GM12878 (cell line): ENCODE measurements around the gene RELT. TPM values are rescaled to one million over a fixed set of nuclear protein-coding genes. Genes with fewer than 3 reads are reported as not detected.

Source experiments
- ATAC-seq: fragments of 200-7000 bp; cut with Tn5 transposase; 3 replicates; pipeline ENCODE4 v1.9.1; 2020; ENCODE audit warnings: mild to moderate bottlenecking, moderate library complexity
- BruUV-seq: library from RNA; stranded (reverse); fragments of 400-500 nt; replicated peaks from 2 replicates; lab custom pipeline; 2021; lab: Mats Ljungman, UMichigan
- CTCF ChIA-PET: fragments of 300-600 bp; sonication (Branson Sonifier 250); formaldehyde crosslinking; extraction: SDS; loops from one replicate; lab custom pipeline; 2021; ENCODE audit warnings: inconsistent platforms; lab: Yijun Ruan, JAX
- POLR2A ChIA-PET: fragments of 350-600 bp; formaldehyde crosslinking; extraction: SDS; loops from one replicate; lab custom pipeline; 2021; ENCODE audit warnings: inconsistent platforms; lab: Charles Lee
- RAD21 ChIA-PET: fragments of 300-600 bp; sonication (Branson Sonifier 250); formaldehyde crosslinking; loops from one replicate; lab custom pipeline; 2023; ENCODE audit warnings: antibody characterized with exemption; ENCODE audit not compliant: unreplicated experiment; lab: Charles Lee
- SMC1A ChIA-PET: fragments of 300-600 bp; sonication (Branson Sonifier 250); formaldehyde crosslinking; loops from one replicate; lab custom pipeline; 2023; ENCODE audit not compliant: unreplicated experiment, uncharacterized antibody; lab: Charles Lee
- DNase-seq: peaks from one replicate; pipeline ENCODE4 v3.0.0-alpha.2; 2011; ENCODE audit warnings: low read depth, low spot score
- FAIRE-seq: peaks from 3 replicates; lab custom pipeline; 2011; peaks lifted over from hg19 to GRCh38; lab: Jason Lieb, UNC
- H2AFZ ChIP-seq: 2 replicates; pipeline ENCODE4 v1.6.0; 2011; ENCODE audit warnings: low read depth, low read length, control low read depth; ENCODE audit not compliant: control insufficient read depth
- H3K27ac ChIP-seq: 2 replicates; pipeline ENCODE4 v1.5.1; 2011; ENCODE audit warnings: control low read depth; ENCODE audit not compliant: control insufficient read depth, insufficient read depth
- H3K27me3 ChIP-seq, 2 experiments: replicated peaks in 1 of 2; 2 replicates each; pipeline versions ENCODE4 v1.6.0 to v1.6.1; 2011; ENCODE audit warnings: low read length in 1 of 2; ENCODE audit not compliant: control insufficient read depth in 2 of 2, insufficient read depth in 2 of 2
- H3K36me3 ChIP-seq, 2 experiments: 2 replicates each; pipeline ENCODE4 v1.5.1; 2011; ENCODE audit warnings: low read length in 1 of 2; ENCODE audit not compliant: control insufficient read depth in 2 of 2, insufficient read depth in 2 of 2
- H3K4me1 ChIP-seq: 2 replicates; pipeline ENCODE4 v1.6.1; 2011; ENCODE audit warnings: mild to moderate bottlenecking, low read length, moderate library complexity, mixed read lengths; ENCODE audit not compliant: control insufficient read depth, insufficient read depth
- H3K4me2 ChIP-seq: 2 replicates; pipeline ENCODE4 v1.6.0; 2011; ENCODE audit warnings: control low read depth; ENCODE audit not compliant: control insufficient read depth, insufficient read depth
- H3K4me3 ChIP-seq: fragments of 200-600 bp; sonication (generic); 2 replicates; pipeline ENCODE4 v1.5.1; 2016
- H3K79me2 ChIP-seq: 2 replicates; pipeline ENCODE4 v1.6.0; 2011; ENCODE audit warnings: low read length; ENCODE audit not compliant: control insufficient read depth, insufficient read depth
- H3K9ac ChIP-seq: 2 replicates; pipeline ENCODE4 v1.8.0; 2011; ENCODE audit warnings: low read length, control low read depth, mixed read lengths; ENCODE audit not compliant: control insufficient read depth, insufficient read depth
- H3K9me3 ChIP-seq: replicated peaks from 3 replicates; pipeline ENCODE4 v1.5.1; 2011; ENCODE audit warnings: mild to moderate bottlenecking, low read length; ENCODE audit not compliant: control insufficient read depth, insufficient read depth
- H4K20me1 ChIP-seq: 2 replicates; pipeline ENCODE4 v1.6.0; 2011; ENCODE audit not compliant: control insufficient read depth, insufficient read depth
- BCL3 ChIP-seq: IDR thresholded peaks from 2 replicates; pipeline ENCODE4 v1.6.1; 2011; ENCODE audit warnings: borderline replicate concordance, low read depth, mild to moderate bottlenecking, moderate library complexity, low read length; ENCODE audit not compliant: insufficient read depth, poor library complexity, severe bottlenecking
- HDAC6 ChIP-seq: fragments of 200-600 bp; sonication (generic); IDR thresholded peaks from one replicate; pipeline ENCODE4 v1.8.0; 2017; ENCODE audit warnings: antibody characterized with exemption; ENCODE audit not compliant: unreplicated experiment
- KLF5 ChIP-seq: fragments of 450-650 bp; IDR thresholded peaks from 2 replicates; pipeline ENCODE4 v1.6.1; 2014; ENCODE audit warnings: mild to moderate bottlenecking; ENCODE audit not compliant: partially characterized antibody
- MTA3 ChIP-seq: IDR thresholded peaks from 2 replicates; pipeline ENCODE4 v1.6.1; 2012; ENCODE audit warnings: low read length, inconsistent platforms, borderline replicate concordance
- POLR2AphosphoS5 ChIP-seq: IDR thresholded peaks from 2 replicates; pipeline ENCODE4 v1.6.1; 2011; ENCODE audit warnings: mild to moderate bottlenecking, low read length, inconsistent platforms
- STAT3 ChIP-seq: IDR thresholded peaks from 2 replicates; pipeline ENCODE4 v1.6.1; 2011; ENCODE audit warnings: low read depth, low read length, improper control_type of control experiment
- WGBS: methylation state at CpG from one replicate; pipeline ENCODE4 v1.1.6; 2016; ENCODE audit warnings: low lambda C conversion rate; ENCODE audit not compliant: insufficient replicate concordance, insufficient coverage; ENCODE audit errors: missing lambda C conversion rate; 5-methylcytosine and 5-hydroxymethylcytosine counted together
- in situ Hi-C: fragments of 300-500 bp; cut with MboI; formaldehyde crosslinking; loops from 9 replicates; pipeline ENCODE4 v1.14.3; 2018; ENCODE audit warnings: mixed read lengths
- intact Hi-C: fragments of 100-400 bp; cut with micrococcal nuclease; formaldehyde crosslinking; loops from one replicate; pipeline ENCODE4 v1.14.2; 2022; ENCODE audit not compliant: unreplicated experiment
- polyA plus RNA-seq, 11 experiments: library from polyadenylated mRNA; depleted of rRNA in 4 of 11; unstranded in 6 of 11; stranded (reverse) in 5 of 11; fragments of >200 nt; fragmentation: Nextera tagmentation in 4 of 11; fragmentation: Illumina TruSeq in 1 of 11; extraction: Ambion mirVana in 4 of 11; extraction: Trizol in 1 of 11; gene quantifications; 1 replicate in 1 of 11; 2 replicates in 10 of 11; pipeline versions ENCODE4 v1.2.1 to v1.2.3, GENCODE V29; 2011 to 2016; ENCODE audit warnings: inconsistent platforms in 2 of 11, missing spikeins in 2 of 11, low read depth in 1 of 11
- total RNA-seq, 4 experiments: library from RNA; depleted of rRNA in 3 of 4; stranded (reverse); fragments of >200 nt in 3 of 4; fragmentation: Illumina TruSeq in 1 of 4; extraction: Trizol in 1 of 4; gene quantifications; 2 replicates each; pipeline versions ENCODE4 v1.2.1 to v1.2.3, GENCODE V29; 2013 to 2021
- TF ChIP-seq, protein P1 (sequence below): fragments of 450-650 bp; conservative IDR thresholded peaks from 2 replicates; pipeline ENCODE4 v1.6.1; 2017; ENCODE audit warnings: mild to moderate bottlenecking, moderate library complexity

Gene RELT
- total and polyA plus RNA-seq, 10 of the 15 experiments (the other 5 are each of a cell fraction or from before 2014, with no cell fraction given) = 1.2 to 28.5 (median 10.8) TPM

DNA sequence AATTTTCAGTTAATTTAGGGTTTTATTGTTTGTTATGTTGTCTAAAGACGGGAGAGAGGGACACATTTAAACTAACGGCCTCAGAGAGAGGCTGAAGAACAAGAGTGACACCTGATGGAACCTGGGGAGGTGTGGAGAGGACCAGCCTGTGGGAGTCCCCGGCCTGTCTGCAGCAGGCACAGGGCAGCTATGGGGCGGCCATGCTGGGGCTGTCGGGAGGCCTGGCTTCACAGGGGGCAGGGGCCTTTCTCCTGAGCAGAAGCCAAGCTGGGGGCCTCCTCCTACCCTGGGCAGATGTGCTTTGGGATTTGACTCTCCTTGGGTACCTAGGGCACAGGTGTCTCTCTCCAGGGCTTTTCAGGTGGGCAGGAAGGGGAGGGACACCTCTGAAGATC is 21.9 kb downstream of the RELT start:
- Histone ChIP-seq H3K36me3 (peaks cover 26 to 39% of the 10 kb centered on the region in 2 experiments), H2AFZ (no peak overlapping the region), H3K79me2 (no peaks in the 10 kb centered on the region), H3K9ac (no peak overlapping the region), H3K4me3 (no peak overlapping the region), H3K4me2 (no peak overlapping the region), H3K4me1 (no peaks in the 10 kb centered on the region), H3K9me3 (no peaks in the 10 kb centered on the region), H3K27me3 (no peaks in the 10 kb centered on the region), H3K27ac (no peak overlapping the region), H4K20me1 (no peaks in the 10 kb centered on the region)
- in situ Hi-C loops (no loop called here), intact Hi-C loops (no loop called here)
- WGBS = 90% methylated on average over 5 of the region's 5 CpGs
- no TSS peak for BruUV-seq
- ChIA-PET CTCF (interaction anchor here (25.6 kb wide), 1 partner anchor 44 kb away, joined by 400 read pairs; no protein-coding TSS in a partner anchor), POLR2A (no interaction called here), SMC1A (interaction anchor here (3.8 kb wide), 1 partner anchor 47 kb away, joined by 19 read pairs; no protein-coding TSS in a partner anchor), RAD21 (interaction anchor here (1.7 kb wide), 1 partner anchor 262 kb away, joined by 7 read pairs; no protein-coding TSS in a partner anchor)
- TF ChIP-seq STAT3 (no peak), POLR2AphosphoS5 (0 out of 2 replicates have a peak, but pooled peaks have one; percentile 7)
- DNase-seq (no peak), ATAC-seq (no peak; the same call in 2 of the 3 replicates), FAIRE-seq (no peak)

DNA sequence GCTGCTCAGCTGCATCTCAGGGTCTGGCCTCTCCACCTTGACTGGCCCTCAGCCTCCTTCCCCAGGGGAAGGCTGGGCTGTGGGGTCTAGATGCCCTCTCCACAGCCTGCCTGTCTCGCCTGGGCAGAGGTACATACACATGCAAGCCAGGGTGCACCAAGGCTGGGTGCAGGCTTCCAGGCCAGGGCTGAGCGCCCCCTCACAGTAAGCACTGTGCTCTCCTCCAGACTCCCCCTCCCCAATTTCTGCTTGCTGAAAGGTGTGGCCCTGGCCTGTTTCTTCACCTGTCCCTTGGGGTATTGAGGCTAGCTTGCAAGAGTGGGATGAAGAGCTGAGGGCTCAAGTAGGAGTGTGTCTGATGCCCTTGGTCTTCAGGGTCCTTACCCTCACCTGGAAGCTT is 22.5 kb downstream of the RELT start:
- no peak for ATAC-seq
- in situ Hi-C loops (no loop called here), intact Hi-C loops (no loop called here)
- no peak overlapping the region for H3K9ac ChIP-seq
- H2AFZ ChIP-seq = no peak overlapping the region
- H4K20me1 ChIP-seq = no peaks in the 10 kb centered on the region
- no peaks in the 10 kb centered on the region for H3K79me2 ChIP-seq
- no peaks in the 10 kb centered on the region for H3K9me3 ChIP-seq
- no peak overlapping the region for H3K4me2 ChIP-seq
- 92% methylated on average over 2 of the region's 2 CpGs for WGBS
- POLR2A ChIA-PET = interaction anchor here (0.9 to 1.4 kb wide), 2 partner anchors 12 to 15 kb away, joined by 3 read pairs; no protein-coding TSS in a partner anchor
- no TSS peak for BruUV-seq
- H3K36me3 ChIP-seq = peaks cover 30 to 34% of the 10 kb centered on the region in 2 experiments
- no peak overlapping the region for H3K27ac ChIP-seq
- no peaks in the 10 kb centered on the region for H3K27me3 ChIP-seq
- H3K4me3 ChIP-seq = no peak overlapping the region
- CTCF ChIA-PET = interaction anchor here (0.8 to 25.6 kb wide), 3 partner anchors 45 to 227 kb away, joined by 4 to 400 read pairs (median 4); no protein-coding TSS in a partner anchor
- RAD21 ChIA-PET = interaction anchor here (1.7 kb wide), 1 partner anchor 262 kb away, joined by 7 read pairs; no protein-coding TSS in a partner anchor
- TF ChIP-seq MTA3 (0 out of 2 replicates have a peak, but pooled peaks have one; percentile 19), HDAC6 (no peak), KLF5 (no peak), POLR2AphosphoS5 (peak; percentile 11; the same call in 1 of the 2 replicates), BCL3 (peak; percentile 15)
- TF ChIP-seq, protein P1, sequence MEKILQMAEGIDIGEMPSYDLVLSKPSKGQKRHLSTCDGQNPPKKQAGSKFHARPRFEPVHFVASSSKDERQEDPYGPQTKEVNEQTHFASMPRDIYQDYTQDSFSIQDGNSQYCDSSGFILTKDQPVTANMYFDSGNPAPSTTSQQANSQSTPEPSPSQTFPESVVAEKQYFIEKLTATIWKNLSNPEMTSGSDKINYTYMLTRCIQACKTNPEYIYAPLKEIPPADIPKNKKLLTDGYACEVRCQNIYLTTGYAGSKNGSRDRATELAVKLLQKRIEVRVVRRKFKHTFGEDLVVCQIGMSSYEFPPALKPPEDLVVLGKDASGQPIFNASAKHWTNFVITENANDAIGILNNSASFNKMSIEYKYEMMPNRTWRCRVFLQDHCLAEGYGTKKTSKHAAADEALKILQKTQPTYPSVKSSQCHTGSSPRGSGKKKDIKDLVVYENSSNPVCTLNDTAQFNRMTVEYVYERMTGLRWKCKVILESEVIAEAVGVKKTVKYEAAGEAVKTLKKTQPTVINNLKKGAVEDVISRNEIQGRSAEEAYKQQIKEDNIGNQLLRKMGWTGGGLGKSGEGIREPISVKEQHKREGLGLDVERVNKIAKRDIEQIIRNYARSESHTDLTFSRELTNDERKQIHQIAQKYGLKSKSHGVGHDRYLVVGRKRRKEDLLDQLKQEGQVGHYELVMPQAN = no peak
- SMC1A ChIA-PET = interaction anchor here (1.4 to 3.8 kb wide), 5 partner anchors 11 to 227 kb away, joined by 4 to 19 read pairs (median 7); no protein-coding TSS in a partner anchor
- FAIRE-seq = no peak
- no peaks in the 10 kb centered on the region for H3K4me1 ChIP-seq
- DNase-seq = no peak
